Urothelium cell line (cell line): ENCODE measurements around the gene TMC1.

Experiments
- DNase-seq: peaks from one replicate; pipeline ENCODE4 v3.0.0; 2011; ENCODE audit warnings: low spot score, mixed read lengths
- FAIRE-seq: peaks from 2 replicates; lab custom pipeline; 2011; peaks lifted over from hg19 to GRCh38; lab: Jason Lieb, UNC

Gene TMC1

GRCh38 chr9:72665421-72665820, 144.0 kb downstream of the TMC1 start:
- DNase-seq, result peak; percentile 42
- no peak for FAIRE-seq

- FAIRE-seq (no peak), DNase-seq (no peak)
These were observed 145.8 kb downstream of the TMC1 start for GRCh38 chr9:72667181-72667580.

- no peak for DNase-seq
- FAIRE-seq, result no peak
These were observed 153.6 kb downstream of the TMC1 start for GRCh38 chr9:72674961-72675360.

DNA sequence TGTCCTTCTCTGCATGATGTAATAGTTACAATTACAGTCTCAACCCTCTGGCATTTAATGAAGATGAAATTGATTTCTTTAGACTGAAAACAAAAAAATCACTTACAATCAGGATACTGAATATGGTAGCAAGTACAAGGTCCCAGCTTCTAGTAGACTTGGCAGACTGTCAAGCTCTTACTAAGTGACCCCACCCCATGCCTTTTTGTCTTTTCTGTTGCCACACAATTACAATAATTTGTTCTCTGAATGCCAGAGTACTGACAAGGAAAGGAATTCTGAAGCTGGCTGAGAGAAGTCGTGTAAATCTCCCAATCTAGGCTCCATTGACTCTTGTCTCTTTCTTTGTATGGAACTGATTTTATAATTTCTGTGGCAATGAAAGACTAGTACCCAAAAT, 154.2 kb downstream of the TMC1 start:
- FAIRE-seq (no peak), DNase-seq (no peak)

DNA sequence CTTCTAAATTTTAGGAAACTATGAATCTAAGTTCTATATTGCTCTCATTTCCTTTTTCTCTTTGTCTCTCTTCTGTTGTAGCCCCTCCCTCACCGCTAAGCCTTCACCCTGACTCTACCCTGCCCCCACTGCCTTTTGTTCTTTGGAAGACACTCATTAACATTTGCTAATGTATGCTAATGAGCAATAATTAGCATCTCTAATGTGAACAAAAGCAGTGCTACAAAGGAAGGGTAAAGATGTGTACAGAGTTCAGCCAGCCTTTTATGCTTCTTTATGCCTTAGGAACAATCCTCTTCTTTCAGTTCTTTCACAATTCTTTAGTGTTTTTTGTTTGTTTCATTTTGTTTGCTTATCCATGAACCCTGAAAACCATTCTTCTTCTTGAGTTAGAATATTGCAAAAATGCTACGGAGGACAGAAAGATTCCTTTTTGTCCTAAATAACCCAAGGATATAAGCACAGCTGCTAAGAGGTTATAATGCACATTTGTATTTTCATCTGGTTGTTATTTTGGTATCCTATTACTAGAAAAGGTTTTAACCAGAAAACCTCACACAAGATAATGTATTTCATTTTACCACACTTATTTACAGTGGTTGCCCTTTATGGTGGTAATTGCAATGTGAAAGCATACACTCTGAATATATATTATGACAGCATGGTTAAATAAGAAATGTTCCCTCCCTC, 159.3 kb downstream of the TMC1 start:
- FAIRE-seq, result no peak
- no peak for DNase-seq

GRCh38 chr9:72681283-72681630, 159.8 kb downstream of the TMC1 start:
- DNase-seq (no peak), FAIRE-seq (no peak)

DNA sequence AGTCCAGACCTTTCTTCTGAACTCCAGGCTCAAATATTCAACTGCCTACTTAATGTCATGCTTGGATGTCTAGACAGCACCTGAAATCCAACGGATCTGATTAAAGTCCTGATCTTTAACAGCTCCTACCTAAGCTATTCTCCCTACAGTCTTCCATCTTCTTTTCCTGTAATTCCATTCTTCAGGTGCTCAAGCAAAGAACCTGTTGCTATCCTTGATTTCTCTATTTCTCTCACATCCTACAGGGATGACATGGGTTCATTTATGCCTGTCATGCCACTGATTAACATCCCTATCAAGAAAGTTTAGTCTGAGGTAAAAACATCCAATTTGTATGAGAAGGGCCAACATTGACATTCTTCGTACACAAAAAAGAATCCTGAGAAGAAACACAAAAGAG, 163.2 kb downstream of the TMC1 start:
- DNase-seq, result no peak

DNA sequence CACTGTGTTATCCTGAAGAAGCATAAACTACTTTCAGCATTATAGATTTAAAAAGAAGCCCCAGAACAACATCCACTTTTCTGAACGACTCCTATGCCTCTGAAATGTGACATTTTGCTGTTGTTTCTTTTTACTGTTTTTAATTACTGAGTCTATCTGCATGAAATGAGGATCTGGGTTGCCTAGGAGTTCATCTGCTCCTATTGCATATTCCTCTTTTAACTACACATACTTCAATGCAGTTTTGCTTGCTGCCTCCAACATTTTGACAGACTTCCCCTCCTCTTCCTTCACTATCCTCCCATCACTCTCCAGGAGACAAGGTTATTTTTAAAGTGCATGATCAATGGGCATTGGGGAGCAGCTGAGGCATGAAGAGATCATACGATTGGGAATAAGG, 164.5 kb downstream of the TMC1 start:
- FAIRE-seq (no peak), DNase-seq (no peak)

More for the DNA sequence above, 163.2 kb downstream of the TMC1 start:
- no peak for FAIRE-seq

- no peak for FAIRE-seq
- DNase-seq, result no peak
These were observed 165.9 kb downstream of the TMC1 start for GRCh38 chr9:72687331-72687730.

GRCh38 chr9:72691671-72692070, 170.3 kb downstream of the TMC1 start:
- DNase-seq (no peak), FAIRE-seq (no peak)

DNA sequence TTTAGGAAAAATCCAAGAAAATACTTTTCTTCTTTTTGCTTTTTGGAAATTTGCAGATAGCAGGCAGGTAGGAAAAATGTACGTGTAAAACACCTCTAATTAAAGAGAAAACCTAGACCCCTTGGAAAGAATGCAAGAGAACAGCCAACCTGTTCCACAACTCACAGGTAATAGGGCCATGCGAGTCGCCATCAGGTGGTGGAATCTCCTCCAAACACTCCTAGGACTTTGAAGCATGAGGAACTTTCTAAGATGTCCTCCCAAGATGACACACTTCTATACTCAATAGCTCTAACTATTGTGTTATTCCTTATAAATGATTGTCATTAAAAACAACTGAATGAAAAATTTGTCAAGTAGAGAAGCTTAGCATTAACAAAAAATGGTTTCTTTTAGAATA, 174.0 kb downstream of the TMC1 start:
- DNase-seq (no peak), FAIRE-seq (no peak)

- DNase-seq, result no peak
- no peak for FAIRE-seq
These were observed 175.1 kb downstream of the TMC1 start for GRCh38 chr9:72696511-72696910.

DNA sequence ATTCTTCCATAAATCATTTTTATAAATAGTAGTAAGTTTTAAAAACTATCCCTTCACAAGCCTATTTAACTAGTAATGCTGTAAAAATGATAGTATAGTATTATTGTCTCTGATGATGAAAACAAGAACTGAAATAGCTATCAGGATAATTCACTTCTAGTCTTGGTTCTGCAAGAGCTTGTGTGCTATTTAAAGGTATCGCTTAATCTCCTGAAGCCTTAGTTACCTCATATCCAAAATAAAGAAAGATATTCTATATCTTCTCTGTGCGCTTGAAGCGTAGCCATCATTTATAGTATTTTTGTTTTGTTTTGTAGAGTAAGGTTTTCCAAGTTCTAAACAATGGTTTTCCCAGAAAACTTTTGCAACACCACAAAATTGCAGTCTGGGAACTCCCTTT, 180.1 kb downstream of the TMC1 start:
- DNase-seq, result no peak
- FAIRE-seq, result no peak

GRCh38 chr9:72703574-72703973, 182.2 kb downstream of the TMC1 start:
- DNase-seq (no peak), FAIRE-seq (no peak)

GRCh38 chr9:72704688-72705375, 183.4 kb downstream of the TMC1 start:
- FAIRE-seq, result no peak
- no peak for DNase-seq

GRCh38 chr9:72718503-72718902, 197.1 kb downstream of the TMC1 start:
- FAIRE-seq, result no peak
- no peak for DNase-seq

GRCh38 chr9:72721067-72721466, 199.7 kb downstream of the TMC1 start:
- FAIRE-seq (no peak), DNase-seq (no peak)

GRCh38 chr9:72726947-72727346, 205.5 kb downstream of the TMC1 start:
- DNase-seq, result no peak
- no peak for FAIRE-seq

DNA sequence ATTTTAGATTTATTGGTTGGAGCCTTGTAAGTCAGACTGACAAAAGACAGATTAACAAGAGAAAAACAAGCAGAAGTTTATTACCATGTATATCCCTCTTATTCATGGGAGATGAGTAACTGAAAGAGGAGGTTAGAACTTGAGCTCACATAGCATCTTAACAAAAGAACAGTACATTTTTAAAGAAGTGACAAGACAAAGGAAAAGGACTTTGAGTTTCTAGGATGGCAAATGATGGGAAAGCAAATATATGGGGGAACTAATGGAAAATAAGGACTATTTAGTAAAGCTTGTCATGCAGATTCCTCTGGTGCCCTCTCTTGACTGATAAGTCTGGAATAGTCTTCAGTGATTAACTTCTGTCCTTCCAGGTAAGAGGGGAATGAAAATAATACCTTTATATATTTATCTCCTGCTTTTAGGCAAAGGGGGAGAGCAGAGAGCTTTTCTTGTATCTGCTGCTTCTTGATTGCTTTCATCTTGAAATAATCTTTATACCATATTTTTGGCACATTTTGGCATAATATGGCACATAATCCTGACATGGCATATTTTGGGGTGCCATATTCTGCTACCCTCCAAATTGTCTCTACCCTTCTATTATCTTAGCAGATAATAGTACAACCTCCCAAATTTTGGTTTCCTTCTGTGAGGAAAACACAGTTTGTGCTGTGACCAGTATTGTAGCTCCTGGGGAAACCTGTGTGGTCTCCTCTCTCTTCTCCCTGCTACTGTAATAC, 206.8 kb downstream of the TMC1 start:
- FAIRE-seq, result no peak
- no peak for DNase-seq

GRCh38 chr9:72733895-72734294, 212.5 kb downstream of the TMC1 start:
- no peak for FAIRE-seq
- no peak for DNase-seq

DNA sequence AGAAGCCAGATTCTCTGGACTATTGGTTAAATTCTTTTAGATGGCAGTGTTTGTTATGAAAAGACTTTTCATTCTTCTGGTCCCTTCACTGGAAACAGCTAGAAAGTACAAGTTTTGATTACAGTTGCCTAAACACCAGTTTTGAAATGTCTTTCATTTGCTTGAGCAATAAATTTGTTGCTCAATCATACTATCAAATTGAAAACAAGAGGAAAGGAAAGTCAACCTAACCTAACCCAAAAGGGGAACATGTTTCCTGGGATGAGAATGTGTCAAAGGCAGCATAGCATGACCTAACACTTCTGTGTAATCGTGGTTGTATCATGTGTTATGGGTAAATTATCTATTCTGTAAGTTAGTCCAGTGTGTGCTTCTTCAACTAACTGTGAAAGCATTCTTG, 213.2 kb downstream of the TMC1 start:
- no peak for FAIRE-seq
- no peak for DNase-seq

DNA sequence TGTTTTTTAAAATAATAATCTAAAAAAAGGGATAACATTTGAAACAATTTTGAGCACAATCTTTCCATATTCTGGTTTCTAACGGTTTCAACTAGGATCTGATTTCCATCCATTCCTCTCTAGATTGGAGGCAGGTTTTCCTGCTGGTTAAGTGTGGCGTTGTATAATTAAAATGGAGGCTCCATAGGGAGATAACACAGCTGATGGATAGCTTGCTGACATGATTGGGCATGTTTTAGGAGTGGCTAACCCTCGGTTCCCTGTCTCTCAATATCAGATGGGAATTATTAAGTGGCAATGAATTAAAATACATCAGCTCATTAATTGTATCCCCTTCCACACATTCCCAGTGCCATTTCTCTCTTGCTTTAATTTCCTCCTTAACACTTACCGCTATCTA, 222.4 kb downstream of the TMC1 start:
- FAIRE-seq (no peak), DNase-seq (no peak)
